ENCODE data around the gene SGO2. TPM values are rescaled to one million over a fixed set of nuclear protein-coding genes. Genes with fewer than 3 reads are reported as not detected.

Gene SGO2
- total and polyA plus RNA-seq, 9 of the 15 experiments (the other 6 are each of a cell fraction or from before 2014, with no cell fraction given): 14.5 to 25.9 (median 16.6) TPM

- peak; percentile 74 for TF ChIP-seq CHD1 (IDR thresholded peaks at IDR 0.05; ENCODE audit: low read length)
- 0 out of 2 replicates have a peak, but pooled peaks have one; percentile 15 for TF ChIP-seq CHD2 (IDR thresholded peaks at IDR 0.05; ENCODE audit: low read depth, low read length)
- 0 out of 2 replicates have a peak, but pooled peaks have one; percentile 21 for TF ChIP-seq MTA2 (IDR thresholded peaks at IDR 0.05; ENCODE audit: low read depth)
- TF ChIP-seq NR2F6 (CRISPR knock-in tag; IDR thresholded peaks at IDR 0.05): no peak
- TF ChIP-seq FOXJ3 (CRISPR knock-in tag; IDR thresholded peaks at IDR 0.05): no peak
- TF ChIP-seq L3MBTL2 (IDR thresholded peaks at IDR 0.05): no peak
- TF ChIP-seq, protein P1, sequence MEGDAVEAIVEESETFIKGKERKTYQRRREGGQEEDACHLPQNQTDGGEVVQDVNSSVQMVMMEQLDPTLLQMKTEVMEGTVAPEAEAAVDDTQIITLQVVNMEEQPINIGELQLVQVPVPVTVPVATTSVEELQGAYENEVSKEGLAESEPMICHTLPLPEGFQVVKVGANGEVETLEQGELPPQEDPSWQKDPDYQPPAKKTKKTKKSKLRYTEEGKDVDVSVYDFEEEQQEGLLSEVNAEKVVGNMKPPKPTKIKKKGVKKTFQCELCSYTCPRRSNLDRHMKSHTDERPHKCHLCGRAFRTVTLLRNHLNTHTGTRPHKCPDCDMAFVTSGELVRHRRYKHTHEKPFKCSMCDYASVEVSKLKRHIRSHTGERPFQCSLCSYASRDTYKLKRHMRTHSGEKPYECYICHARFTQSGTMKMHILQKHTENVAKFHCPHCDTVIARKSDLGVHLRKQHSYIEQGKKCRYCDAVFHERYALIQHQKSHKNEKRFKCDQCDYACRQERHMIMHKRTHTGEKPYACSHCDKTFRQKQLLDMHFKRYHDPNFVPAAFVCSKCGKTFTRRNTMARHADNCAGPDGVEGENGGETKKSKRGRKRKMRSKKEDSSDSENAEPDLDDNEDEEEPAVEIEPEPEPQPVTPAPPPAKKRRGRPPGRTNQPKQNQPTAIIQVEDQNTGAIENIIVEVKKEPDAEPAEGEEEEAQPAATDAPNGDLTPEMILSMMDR (IDR thresholded peaks at IDR 0.05 in 2 of 3, conservative IDR thresholded peaks at IDR 0.05 in 1 of 3; ENCODE audit: insufficient read depth in 2 of 3, low read depth in 1 of 3, low read length in 3 of 3): peak; percentile 71 to 82 (median 72)
- peak; percentile 84; the same call in 1 of the 2 replicates for TF ChIP-seq ZBTB2 (IDR thresholded peaks at IDR 0.05)
- peak; percentile 82 for TF ChIP-seq RB1 (IDR thresholded peaks at IDR 0.05; ENCODE audit: low read depth)
- TF ChIP-seq CBX8 (IDR thresholded peaks at IDR 0.05; ENCODE audit: borderline replicate concordance, extremely low read depth, low read depth, low read length, poor library complexity, severe bottlenecking): no peak
- no peak for TF ChIP-seq ZNF318 (IDR thresholded peaks at IDR 0.05; ENCODE audit: borderline replicate concordance in 1 of 2, low read depth in 1 of 2)
- peak; percentile 31 for TF ChIP-seq RBM22 (IDR thresholded peaks at IDR 0.05; ENCODE audit: low read depth, low read length, poor library complexity, severe bottlenecking)
- peak; percentile 75 for TF ChIP-seq GABPA (tag; conservative IDR thresholded peaks at IDR 0.05; ENCODE audit: low read depth)
- no peak for TF ChIP-seq ZNF707 (CRISPR knock-in tag; conservative IDR thresholded peaks at IDR 0.05)
Observed at GRCh38 chr2:200509612-200510433, 16.2 kb upstream of the SGO2 start, which contains the start of gene KCTD18 (continued).

Measured in K562 (cell line).